Activated T-cell treated with anti-CD3 and anti-CD28 coated beads for 1 hour (primary cell): ENCODE data around the gene NUDC.
A peak's percentile ranks its signal among the peaks of the same experiment; 100 is the strongest.
"Not testable (repeated sequence)": the region's sequence is repeated elsewhere in the genome, so short reads cannot be mapped to it uniquely, and the experiment has no call there.

ENCODE experiments used
- DNase-seq: peaks from one replicate; pipeline ENCODE4 v3.0.0-alpha.2; 2020; ENCODE audit warnings: low read depth

NUDC gene

GRCh38 chr1:26951821-26952497, 30.4 kb downstream of the NUDC start:
- no peak for DNase-seq

GRCh38 chr1:26953374-26953773, 31.8 kb downstream of the NUDC start:
- DNase-seq: no peak

- DNase-seq: no peak
These were observed 34.8 kb downstream of the NUDC start for GRCh38 chr1:26956321-26956720.

GRCh38 chr1:26957306-26957705, 35.8 kb downstream of the NUDC start:
- DNase-seq: no peak

- DNase-seq: no peak
These were observed 37.7 kb downstream of the NUDC start for GRCh38 chr1:26959270-26959669.

GRCh38 chr1:26959722-26960624, 38.4 kb downstream of the NUDC start, which contains the start of gene KDF1:
TSS of gene KDF1 (minus strand) at chr1:26960468. CDS start at chr1:26952380, 8,088 bp downstream.
- peak; percentile 44 for DNase-seq

GRCh38 chr1:26960625-26960966, 39.1 kb downstream of the NUDC start:
- DNase-seq: no peak

GRCh38 chr1:26961826-26962225, 40.3 kb downstream of the NUDC start:
- DNase-seq: no peak

- DNase-seq: no peak
These were observed 43.7 kb downstream of the NUDC start for GRCh38 chr1:26965213-26965612.

- DNase-seq: no peak
These were observed 44.1 kb downstream of the NUDC start for GRCh38 chr1:26965628-26966027.

GRCh38 chr1:26970810-26971209, 49.3 kb downstream of the NUDC start:
- DNase-seq: no peak

- no peak for DNase-seq
These were observed 50.0 kb downstream of the NUDC start for GRCh38 chr1:26971590-26971989.

- DNase-seq: no peak
These were observed 50.8 kb downstream of the NUDC start for GRCh38 chr1:26972390-26972789.

GRCh38 chr1:26972821-26973220, 51.3 kb downstream of the NUDC start:
- DNase-seq: no peak

GRCh38 chr1:26976621-26977510, 55.3 kb downstream of the NUDC start:
- DNase-seq: no peak

GRCh38 chr1:26978901-26979300, 57.4 kb downstream of the NUDC start:
- DNase-seq: no peak

GRCh38 chr1:26981146-26981846, 59.8 kb downstream of the NUDC start:
- DNase-seq: no peak

- DNase-seq: no peak
These were observed 62.3 kb downstream of the NUDC start for GRCh38 chr1:26983863-26984262.

GRCh38 chr1:26984291-26984690, 62.7 kb downstream of the NUDC start:
- DNase-seq: no peak

GRCh38 chr1:26986658-26987057, 65.1 kb downstream of the NUDC start:
- no peak for DNase-seq

- not testable (repeated sequence) for DNase-seq
These were observed 68.0 kb downstream of the NUDC start for GRCh38 chr1:26989403-26990109.
